Stomach (tissue), 4 donors: ENCODE results near the gene MTCL1.

ENCODE experiments used
- EP300 ChIP-seq: sonication (generic); formaldehyde crosslinking; IDR thresholded peaks from one replicate; pipeline ENCODE4 v1.6.1; 2017; ENCODE audit warnings: antibody characterized with exemption
- POLR2A ChIP-seq, 4 donors: fragments of 450-650 bp; IDR thresholded peaks; one replicate each; pipeline ENCODE4 v1.6.1; 2016; ENCODE audit warnings: antibody characterized with exemption in 4 of 4, control low read depth in 2 of 4, mild to moderate bottlenecking in 1 of 4, moderate library complexity in 1 of 4
- POLR2AphosphoS5 ChIP-seq, 3 donors: sonication (generic); formaldehyde crosslinking; IDR thresholded peaks; one replicate each; pipeline ENCODE4 v1.6.1; 2016; ENCODE audit warnings: antibody characterized with exemption in 3 of 3
- TF ChIP-seq, protein P1 (sequence below), 7 experiments: fragments of 450-650 bp in 4 of 7; fragments of 200-600 bp in 3 of 7; sonication (generic) in 3 of 7; IDR thresholded peaks; one replicate each; pipeline ENCODE4 v1.5.1; 2016 to 2019; ENCODE audit warnings: antibody characterized with exemption in 7 of 7, control low read depth in 2 of 7, mild to moderate bottlenecking in 1 of 7

DNA sequence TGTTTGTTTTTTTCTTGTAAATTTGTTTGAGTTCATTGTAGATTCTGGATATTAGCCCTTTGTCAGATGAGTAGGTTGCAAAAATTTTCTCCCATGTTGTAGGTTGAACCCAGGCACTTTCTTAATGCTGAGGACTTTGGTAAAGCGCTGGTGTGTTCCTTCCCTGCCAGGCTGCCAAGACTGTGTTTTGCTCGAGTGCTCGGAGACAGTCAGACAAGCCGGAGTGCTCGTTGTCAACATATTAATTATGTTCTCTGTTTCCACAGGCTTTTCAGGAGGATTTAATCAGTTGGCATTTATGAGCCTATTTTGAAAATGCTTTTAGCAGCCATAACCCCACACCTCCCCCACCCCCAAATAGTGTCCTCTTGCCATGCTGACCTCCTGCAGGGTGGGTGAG, 6.4 kb downstream of the MTCL1 start:
- TF ChIP-seq, protein P1, sequence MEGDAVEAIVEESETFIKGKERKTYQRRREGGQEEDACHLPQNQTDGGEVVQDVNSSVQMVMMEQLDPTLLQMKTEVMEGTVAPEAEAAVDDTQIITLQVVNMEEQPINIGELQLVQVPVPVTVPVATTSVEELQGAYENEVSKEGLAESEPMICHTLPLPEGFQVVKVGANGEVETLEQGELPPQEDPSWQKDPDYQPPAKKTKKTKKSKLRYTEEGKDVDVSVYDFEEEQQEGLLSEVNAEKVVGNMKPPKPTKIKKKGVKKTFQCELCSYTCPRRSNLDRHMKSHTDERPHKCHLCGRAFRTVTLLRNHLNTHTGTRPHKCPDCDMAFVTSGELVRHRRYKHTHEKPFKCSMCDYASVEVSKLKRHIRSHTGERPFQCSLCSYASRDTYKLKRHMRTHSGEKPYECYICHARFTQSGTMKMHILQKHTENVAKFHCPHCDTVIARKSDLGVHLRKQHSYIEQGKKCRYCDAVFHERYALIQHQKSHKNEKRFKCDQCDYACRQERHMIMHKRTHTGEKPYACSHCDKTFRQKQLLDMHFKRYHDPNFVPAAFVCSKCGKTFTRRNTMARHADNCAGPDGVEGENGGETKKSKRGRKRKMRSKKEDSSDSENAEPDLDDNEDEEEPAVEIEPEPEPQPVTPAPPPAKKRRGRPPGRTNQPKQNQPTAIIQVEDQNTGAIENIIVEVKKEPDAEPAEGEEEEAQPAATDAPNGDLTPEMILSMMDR (IDR thresholded peaks at IDR 0.05) = no peak
- TF ChIP-seq POLR2A (IDR thresholded peaks at IDR 0.05) (no peak), POLR2AphosphoS5 (IDR thresholded peaks at IDR 0.05) (no peak), EP300 (no peak)
